ENCODE data around the gene TXK.

- TF ChIP-seq SMC3 (IDR thresholded peaks at IDR 0.05; ENCODE audit: low read length) (no peak), HNRNPK (IDR thresholded peaks at IDR 0.05; ENCODE audit: low read depth, low read length, poor library complexity, severe bottlenecking) (no peak), CTCF (CRISPR knock-in tag; IDR thresholded peaks at IDR 0.05) (no peak)
- TF ChIP-seq, protein P1, sequence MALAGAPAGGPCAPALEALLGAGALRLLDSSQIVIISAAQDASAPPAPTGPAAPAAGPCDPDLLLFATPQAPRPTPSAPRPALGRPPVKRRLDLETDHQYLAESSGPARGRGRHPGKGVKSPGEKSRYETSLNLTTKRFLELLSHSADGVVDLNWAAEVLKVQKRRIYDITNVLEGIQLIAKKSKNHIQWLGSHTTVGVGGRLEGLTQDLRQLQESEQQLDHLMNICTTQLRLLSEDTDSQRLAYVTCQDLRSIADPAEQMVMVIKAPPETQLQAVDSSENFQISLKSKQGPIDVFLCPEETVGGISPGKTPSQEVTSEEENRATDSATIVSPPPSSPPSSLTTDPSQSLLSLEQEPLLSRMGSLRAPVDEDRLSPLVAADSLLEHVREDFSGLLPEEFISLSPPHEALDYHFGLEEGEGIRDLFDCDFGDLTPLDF (CRISPR knock-in tag; IDR thresholded peaks at IDR 0.05), result no peak
Measured at GRCh38 chr4:48126621-48127020, 7.4 kb downstream of the TXK start.

All from HepG2 (cell line).